ENCODE measurements around the gene ZSWIM2. TPM values are rescaled to one million over a fixed set of nuclear protein-coding genes. Genes with fewer than 3 reads are reported as not detected.
"Not testable (repeated sequence)": the region's sequence is repeated elsewhere in the genome, so short reads cannot be mapped to it uniquely, and the experiment has no call there.

Gene ZSWIM2
- total and polyA plus RNA-seq, 2 of the 4 experiments (the other 2 are of a cell fraction) = 0.09 TPM; not detected in 1

- H4K20me1 ChIP-seq (ENCODE audit: insufficient read depth, low read length); H2BK5ac ChIP-seq (ENCODE audit: low read depth, low read length, poor library complexity, severe bottlenecking); H3K9me1 ChIP-seq (ENCODE audit: insufficient read depth, low read length); H4K91ac ChIP-seq (ENCODE audit: insufficient read depth, low read depth, low read length); H3K4me1 ChIP-seq (ENCODE audit: control insufficient read depth, insufficient read depth, low read length); dilution Hi-C loops (cut with HindIII; ENCODE audit: low sequenced_read_pairs, unreplicated experiment); H2AK5ac ChIP-seq (ENCODE audit: low read depth, low read length); H2AK9ac ChIP-seq (replicated peaks; ENCODE audit: low read depth, low read length, poor library complexity); H2BK20ac ChIP-seq (ENCODE audit: low read depth, low read length); H2BK15ac ChIP-seq (ENCODE audit: low read depth, low read length); H3K23ac ChIP-seq (ENCODE audit: low read depth, low read length); CTCF ChIA-PET; H3K79me1 ChIP-seq (ENCODE audit: low read depth in 1 of 2, low read length in 2 of 2); ATAC-seq (ENCODE audit: low read depth); H3K36me3 ChIP-seq (ENCODE audit: control insufficient read depth, insufficient read depth, low read length); BruUV-seq (replicated peaks); H3K9ac ChIP-seq (ENCODE audit: low read depth, low read length); intact Hi-C loops (cut with micrococcal nuclease); H3K27ac ChIP-seq (ENCODE audit: insufficient read depth, low read length); H3K56ac ChIP-seq (ENCODE audit: extremely low read depth, insufficient read depth, low read length); in situ Hi-C loops (cut with MboI; ENCODE audit: low sequenced_read_pairs); H2BK120ac ChIP-seq (ENCODE audit: low read depth, low read length); H2AFZ ChIP-seq (replicated peaks; ENCODE audit: low read length, poor library complexity); POLR2A ChIA-PET (ENCODE audit: unreplicated experiment); H3K27me3 ChIP-seq (ENCODE audit: control insufficient read depth, insufficient read depth, low read length); DNase-seq; H3K14ac ChIP-seq (replicated peaks; ENCODE audit: low read depth, low read length); H3K9me3 ChIP-seq (ENCODE audit: control insufficient read depth, insufficient read depth, low read length); H3K4ac ChIP-seq (ENCODE audit: low read depth, low read length); H3K4me3 ChIP-seq (ENCODE audit: insufficient read depth, low read depth, low read length); H3K18ac ChIP-seq (ENCODE audit: low read depth, low read length); H4K8ac ChIP-seq (ENCODE audit: low read depth in 2 of 2, low read length in 2 of 2); H3K4me2 ChIP-seq (ENCODE audit: low read depth, low read length); H4K5ac ChIP-seq (ENCODE audit: low read depth, low read length): not testable (repeated sequence)
- no CpG with 5 or more reads among the region's 1 CpG for WGBS, 2 experiments (ENCODE audit: extremely low coverage in 2 of 2, insufficient read length in 1 of 2)
Measured at GRCh38 chr2:186798604-186799003, 50.4 kb downstream of the ZSWIM2 start.
